Right atrium auricular region (tissue), 2 donors: Measurements from ENCODE around the gene SETDB1. TPM values are rescaled to one million over a fixed set of nuclear protein-coding genes. Genes with fewer than 3 reads are reported as not detected.

Source experiments
- DNase-seq: peaks from one replicate; pipeline ENCODE4 v3.0.0-alpha.2; 2019; ENCODE audit warnings: low spot score
- H3K27ac ChIP-seq, 2 donors: fragments of 200-600 bp; sonication (generic); 1 replicate in 1 of 2; 2 replicates in 1 of 2; pipeline ENCODE4 v1.5.1; 2016 to 2019
- H3K27me3 ChIP-seq, 2 donors: fragments of 200-600 bp; sonication (generic); one replicate each; pipeline versions ENCODE4 v1.5.1 to v1.6.0; 2017 to 2019
- H3K36me3 ChIP-seq: fragments of 200-600 bp; sonication (generic); one replicate; pipeline ENCODE4 v1.5.1; 2016
- H3K4me1 ChIP-seq, 2 donors: fragments of 200-600 bp; sonication (generic); one replicate each; pipeline versions ENCODE4 v1.5.1 to v1.6.0; 2017 to 2019
- H3K4me3 ChIP-seq, 2 donors: fragments of 200-600 bp; sonication (generic); 1 replicate in 1 of 2; 2 replicates in 1 of 2; pipeline ENCODE4 v1.5.1; 2017 to 2019; ENCODE audit warnings: mild to moderate bottlenecking in 1 of 2, moderate library complexity in 1 of 2
- H3K9me3 ChIP-seq, 2 donors: fragments of 200-600 bp; sonication (generic); one replicate each; pipeline ENCODE4 v1.5.1; 2019
- total RNA-seq, 2 donors: library from RNA; depleted of rRNA; stranded (reverse); fragments of >200 nt; gene quantifications; one replicate each; pipeline ENCODE4 v1.1.0, GENCODE V29; 2016
- TF ChIP-seq, protein P1 (sequence below), 2 donors: fragments of 200-600 bp; sonication (generic); IDR thresholded peaks; one replicate each; pipeline ENCODE4 v1.5.1; 2019; ENCODE audit warnings: antibody characterized with exemption in 2 of 2

SETDB1 gene
- total RNA-seq, 2 donors from 2014 or later: 18.6 to 18.9 TPM

DNA sequence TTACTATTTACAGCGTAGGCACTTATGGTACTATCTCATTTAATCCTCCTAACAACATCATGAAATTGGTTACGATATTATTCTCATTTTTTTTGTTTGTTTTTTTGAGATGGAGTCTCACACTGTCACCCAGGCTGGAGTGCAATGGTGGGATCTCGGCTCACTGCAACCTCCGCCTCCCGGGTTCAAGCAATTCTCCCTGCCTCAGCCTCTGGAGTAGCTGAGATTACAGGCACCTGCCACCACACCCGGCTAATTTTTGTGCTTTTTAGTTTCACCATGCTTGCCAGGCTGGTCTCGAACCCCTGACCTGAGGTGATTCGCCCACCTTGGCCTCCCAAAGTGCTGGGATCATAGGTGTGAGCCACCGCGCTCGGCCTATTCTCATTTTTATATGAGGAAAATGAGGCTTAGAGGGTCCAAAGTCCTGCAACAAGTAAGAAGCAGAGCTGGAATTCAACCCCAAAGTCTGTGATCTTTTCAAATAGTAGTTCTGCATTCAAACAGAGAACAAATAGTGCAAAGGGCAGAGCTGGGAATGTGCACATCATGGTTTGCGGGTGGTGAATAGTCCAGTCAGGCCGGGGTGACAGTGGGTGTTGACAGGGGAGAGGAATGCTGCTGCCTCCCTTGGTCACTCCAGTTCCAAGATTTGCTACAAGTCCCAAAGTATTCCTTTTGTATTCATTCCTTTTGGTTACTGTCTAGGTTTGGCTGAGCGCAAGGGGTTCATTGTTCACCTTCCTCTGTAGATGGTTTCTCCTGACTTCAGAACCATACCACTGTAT is 86.7 kb downstream of the SETDB1 start:
- Histone ChIP-seq H3K4me3 (no peak overlapping the region), H3K9me3 (no peaks in the 10 kb centered on the region), H3K27ac (peak overlapping the region; percentile 52 to 96), H3K36me3 (peaks cover 8% of the 10 kb centered on the region), H3K27me3 (no peaks in the 10 kb centered on the region), H3K4me1 (peaks cover 0 to 58% of the 10 kb centered on the region in 2 donors)
- no peak for DNase-seq
- TF ChIP-seq, protein P1, sequence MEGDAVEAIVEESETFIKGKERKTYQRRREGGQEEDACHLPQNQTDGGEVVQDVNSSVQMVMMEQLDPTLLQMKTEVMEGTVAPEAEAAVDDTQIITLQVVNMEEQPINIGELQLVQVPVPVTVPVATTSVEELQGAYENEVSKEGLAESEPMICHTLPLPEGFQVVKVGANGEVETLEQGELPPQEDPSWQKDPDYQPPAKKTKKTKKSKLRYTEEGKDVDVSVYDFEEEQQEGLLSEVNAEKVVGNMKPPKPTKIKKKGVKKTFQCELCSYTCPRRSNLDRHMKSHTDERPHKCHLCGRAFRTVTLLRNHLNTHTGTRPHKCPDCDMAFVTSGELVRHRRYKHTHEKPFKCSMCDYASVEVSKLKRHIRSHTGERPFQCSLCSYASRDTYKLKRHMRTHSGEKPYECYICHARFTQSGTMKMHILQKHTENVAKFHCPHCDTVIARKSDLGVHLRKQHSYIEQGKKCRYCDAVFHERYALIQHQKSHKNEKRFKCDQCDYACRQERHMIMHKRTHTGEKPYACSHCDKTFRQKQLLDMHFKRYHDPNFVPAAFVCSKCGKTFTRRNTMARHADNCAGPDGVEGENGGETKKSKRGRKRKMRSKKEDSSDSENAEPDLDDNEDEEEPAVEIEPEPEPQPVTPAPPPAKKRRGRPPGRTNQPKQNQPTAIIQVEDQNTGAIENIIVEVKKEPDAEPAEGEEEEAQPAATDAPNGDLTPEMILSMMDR (IDR thresholded peaks at IDR 0.05): no peak

DNA sequence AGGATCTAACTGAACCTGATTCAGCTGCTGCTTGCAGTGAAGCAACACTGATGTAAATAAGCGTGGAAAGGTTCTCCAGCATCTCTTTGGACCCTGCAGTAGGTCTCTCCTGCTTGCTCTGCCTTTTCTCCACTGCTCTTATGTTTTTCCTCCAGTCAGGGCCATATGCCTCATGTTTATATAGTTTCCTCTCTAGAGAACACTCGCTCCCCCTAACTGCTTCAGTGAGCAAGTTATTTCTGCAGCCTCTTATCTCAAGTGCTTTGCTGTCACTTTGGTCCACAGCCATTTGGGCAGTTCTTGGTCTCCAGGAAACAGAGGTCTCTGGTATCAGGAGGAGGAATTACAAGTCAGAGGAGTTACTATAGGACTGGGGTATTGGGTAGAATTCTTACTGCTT is 87.4 kb downstream of the SETDB1 start:
- DNase-seq: peak; percentile 72

More for the DNA sequence above, 87.4 kb downstream of the SETDB1 start:
- H3K9me3 ChIP-seq: no peaks in the 10 kb centered on the region
- H3K27me3 ChIP-seq: no peaks in the 10 kb centered on the region
- H3K4me3 ChIP-seq: no peak overlapping the region
- TF ChIP-seq, protein P1 (IDR thresholded peaks at IDR 0.05): no peak
- peak overlapping the region; percentile 52 to 96 for H3K27ac ChIP-seq
- peaks cover 14% of the 10 kb centered on the region for H3K36me3 ChIP-seq
- peaks cover 0 to 56% of the 10 kb centered on the region in 2 donors for H3K4me1 ChIP-seq

Other genes starting within 250 kb of the SETDB1 start
- gene GOLPH3L, start 229.2 kb upstream of the SETDB1 start, total RNA-seq: 10 to 100 TPM; 11.3 to 12.7 TPM
- under 1 TPM in 1 of 2 donors, not detected in 1; 0.31 TPM for gene HORMAD1, start 205.5 kb upstream of the SETDB1 start, total RNA-seq
- 10 to 100 TPM in 1 of 2 donors, 1 to 10 TPM in 1; 7.3 to 33.2 TPM for gene CTSS, start 160.6 kb upstream of the SETDB1 start, total RNA-seq
- 1 to 10 TPM; 7.5 to 9.4 TPM for gene CTSK, start 118.1 kb upstream of the SETDB1 start, total RNA-seq
- 10 to 100 TPM; 28.3 to 40.3 TPM for gene ARNT, start 49.8 kb upstream of the SETDB1 start, total RNA-seq
- under 1 TPM; 0.28 to 0.41 TPM for gene CTXND2, start 39.2 kb upstream of the SETDB1 start, total RNA-seq
- 10 to 100 TPM; 47.9 to 91.4 TPM for gene CERS2, start 48.5 kb downstream of the SETDB1 start, total RNA-seq
- 1 to 10 TPM; 1.6 to 7.7 TPM for gene ANXA9, start 55.9 kb downstream of the SETDB1 start, total RNA-seq
- 10 to 100 TPM; 62.2 to 72.3 TPM for gene MINDY1, start 80.5 kb downstream of the SETDB1 start, total RNA-seq
- gene PRUNE1, start 82.1 kb downstream of the SETDB1 start, total RNA-seq: 10 to 100 TPM; 52.0 to 68.4 TPM
- under 1 TPM; 0.22 to 0.24 TPM for gene BNIPL, start 110.2 kb downstream of the SETDB1 start, total RNA-seq
- 10 to 100 TPM in 1 of 2 donors, 1 to 10 TPM in 1; 8.8 to 16.2 TPM for gene C1orf56, start 121.4 kb downstream of the SETDB1 start, total RNA-seq
- 10 to 100 TPM; 18.2 to 37.5 TPM for gene CDC42SE1, start 133.3 kb downstream of the SETDB1 start, total RNA-seq
- gene MLLT11, start 134.0 kb downstream of the SETDB1 start, total RNA-seq: 10 to 100 TPM in 1 of 2 donors, 1 to 10 TPM in 1; 3.5 to 10.9 TPM
- 10 to 100 TPM; 18.0 to 19.4 TPM for gene GABPB2, start 144.4 kb downstream of the SETDB1 start, total RNA-seq
- gene SEMA6C, start 220.3 kb downstream of the SETDB1 start, total RNA-seq: 10 to 100 TPM; 40.0 to 60.7 TPM
- 1 to 10 TPM in 1 of 2 donors, under 1 TPM in 1; 0.56 to 4.8 TPM for gene TNFAIP8L2, start 230.3 kb downstream of the SETDB1 start, total RNA-seq
- 10 to 100 TPM; 14.6 to 16.1 TPM for gene LYSMD1, start 239.5 kb downstream of the SETDB1 start, total RNA-seq
- gene SCNM1, start 239.8 kb downstream of the SETDB1 start, total RNA-seq: 10 to 100 TPM; 14.4 to 14.7 TPM
- not detected for gene TMOD4, start 249.6 kb downstream of the SETDB1 start, total RNA-seq